HL-60 (cell line): ENCODE results near the gene CHMP4A.

Experiments
- DNase-seq, 2 experiments: peaks; one replicate each; pipeline ENCODE4 v3.0.0-alpha.2; 2010 to 2020; ENCODE audit warnings: low read depth in 1 of 2, low spot score in 1 of 2
- H3K27ac ChIP-seq: fragments of 250-450 bp; sonication (Bioruptor Pico); replicated peaks from 2 replicates; pipeline ENCODE4 v1.5.1; 2020; ENCODE audit warnings: mild to moderate bottlenecking, moderate library complexity
- H3K27me3 ChIP-seq: fragments of 250-450 bp; sonication (Bioruptor Pico); 2 replicates; pipeline ENCODE4 v1.5.1; 2021; ENCODE audit warnings: mild to moderate bottlenecking, moderate library complexity; ENCODE audit not compliant: insufficient read depth, poor library complexity, severe bottlenecking
- H3K4me3 ChIP-seq: replicated peaks from 2 replicates; pipeline ENCODE4 v1.5.1; 2011; ENCODE audit warnings: mild to moderate bottlenecking, control low read depth, low read length; ENCODE audit not compliant: insufficient read depth
- CTCF ChIP-seq: IDR thresholded peaks from one replicate; pipeline ENCODE4 v1.5.1; 2011; ENCODE audit warnings: low read length, control low read depth, inconsistent platforms; ENCODE audit not compliant: insufficient read depth
- GABPA ChIP-seq: IDR thresholded peaks from 2 replicates; pipeline ENCODE4 v1.6.1; 2012; ENCODE audit warnings: low read depth
- POLR2AphosphoS5 ChIP-seq: IDR thresholded peaks from 2 replicates; pipeline ENCODE4 v1.6.1; 2012; ENCODE audit warnings: low read depth
- SPI1 ChIP-seq: IDR thresholded peaks from 2 replicates; pipeline ENCODE4 v1.6.1; 2012; ENCODE audit warnings: low read depth, mild to moderate bottlenecking, borderline replicate concordance
- TF ChIP-seq, protein P1 (sequence below): IDR thresholded peaks from 2 replicates; pipeline ENCODE4 v1.6.1; 2012; ENCODE audit warnings: low read depth; ENCODE audit not compliant: insufficient replicate concordance

Gene CHMP4A

GRCh38 chr14:24198814-24199524 lies 14.3 kb downstream of the CHMP4A start:
- no peak for DNase-seq
- H3K27ac ChIP-seq: no peak overlapping the region
- H3K27me3 ChIP-seq: no peaks in the 10 kb centered on the region
- TF ChIP-seq, protein P1, sequence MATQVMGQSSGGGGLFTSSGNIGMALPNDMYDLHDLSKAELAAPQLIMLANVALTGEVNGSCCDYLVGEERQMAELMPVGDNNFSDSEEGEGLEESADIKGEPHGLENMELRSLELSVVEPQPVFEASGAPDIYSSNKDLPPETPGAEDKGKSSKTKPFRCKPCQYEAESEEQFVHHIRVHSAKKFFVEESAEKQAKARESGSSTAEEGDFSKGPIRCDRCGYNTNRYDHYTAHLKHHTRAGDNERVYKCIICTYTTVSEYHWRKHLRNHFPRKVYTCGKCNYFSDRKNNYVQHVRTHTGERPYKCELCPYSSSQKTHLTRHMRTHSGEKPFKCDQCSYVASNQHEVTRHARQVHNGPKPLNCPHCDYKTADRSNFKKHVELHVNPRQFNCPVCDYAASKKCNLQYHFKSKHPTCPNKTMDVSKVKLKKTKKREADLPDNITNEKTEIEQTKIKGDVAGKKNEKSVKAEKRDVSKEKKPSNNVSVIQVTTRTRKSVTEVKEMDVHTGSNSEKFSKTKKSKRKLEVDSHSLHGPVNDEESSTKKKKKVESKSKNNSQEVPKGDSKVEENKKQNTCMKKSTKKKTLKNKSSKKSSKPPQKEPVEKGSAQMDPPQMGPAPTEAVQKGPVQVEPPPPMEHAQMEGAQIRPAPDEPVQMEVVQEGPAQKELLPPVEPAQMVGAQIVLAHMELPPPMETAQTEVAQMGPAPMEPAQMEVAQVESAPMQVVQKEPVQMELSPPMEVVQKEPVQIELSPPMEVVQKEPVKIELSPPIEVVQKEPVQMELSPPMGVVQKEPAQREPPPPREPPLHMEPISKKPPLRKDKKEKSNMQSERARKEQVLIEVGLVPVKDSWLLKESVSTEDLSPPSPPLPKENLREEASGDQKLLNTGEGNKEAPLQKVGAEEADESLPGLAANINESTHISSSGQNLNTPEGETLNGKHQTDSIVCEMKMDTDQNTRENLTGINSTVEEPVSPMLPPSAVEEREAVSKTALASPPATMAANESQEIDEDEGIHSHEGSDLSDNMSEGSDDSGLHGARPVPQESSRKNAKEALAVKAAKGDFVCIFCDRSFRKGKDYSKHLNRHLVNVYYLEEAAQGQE: no peak
- TF ChIP-seq CTCF: no peak
- TF ChIP-seq POLR2AphosphoS5: no peak
- no peak for TF ChIP-seq GABPA
- TF ChIP-seq SPI1: no peak
- no peak overlapping the region for H3K4me3 ChIP-seq

- DNase-seq: no peak
- Histone ChIP-seq H3K27ac (peak overlapping the region; percentile 99), H3K4me3 (peak overlapping the region; percentile 79), H3K27me3 (no peaks in the 10 kb centered on the region)
- TF ChIP-seq POLR2AphosphoS5 (no peak), GABPA (no peak), SPI1 (no peak), CTCF (no peak)
- TF ChIP-seq, protein P1: no peak
Measured at GRCh38 chr14:24197056-24197450, 16.2 kb downstream of the CHMP4A start.

DNA sequence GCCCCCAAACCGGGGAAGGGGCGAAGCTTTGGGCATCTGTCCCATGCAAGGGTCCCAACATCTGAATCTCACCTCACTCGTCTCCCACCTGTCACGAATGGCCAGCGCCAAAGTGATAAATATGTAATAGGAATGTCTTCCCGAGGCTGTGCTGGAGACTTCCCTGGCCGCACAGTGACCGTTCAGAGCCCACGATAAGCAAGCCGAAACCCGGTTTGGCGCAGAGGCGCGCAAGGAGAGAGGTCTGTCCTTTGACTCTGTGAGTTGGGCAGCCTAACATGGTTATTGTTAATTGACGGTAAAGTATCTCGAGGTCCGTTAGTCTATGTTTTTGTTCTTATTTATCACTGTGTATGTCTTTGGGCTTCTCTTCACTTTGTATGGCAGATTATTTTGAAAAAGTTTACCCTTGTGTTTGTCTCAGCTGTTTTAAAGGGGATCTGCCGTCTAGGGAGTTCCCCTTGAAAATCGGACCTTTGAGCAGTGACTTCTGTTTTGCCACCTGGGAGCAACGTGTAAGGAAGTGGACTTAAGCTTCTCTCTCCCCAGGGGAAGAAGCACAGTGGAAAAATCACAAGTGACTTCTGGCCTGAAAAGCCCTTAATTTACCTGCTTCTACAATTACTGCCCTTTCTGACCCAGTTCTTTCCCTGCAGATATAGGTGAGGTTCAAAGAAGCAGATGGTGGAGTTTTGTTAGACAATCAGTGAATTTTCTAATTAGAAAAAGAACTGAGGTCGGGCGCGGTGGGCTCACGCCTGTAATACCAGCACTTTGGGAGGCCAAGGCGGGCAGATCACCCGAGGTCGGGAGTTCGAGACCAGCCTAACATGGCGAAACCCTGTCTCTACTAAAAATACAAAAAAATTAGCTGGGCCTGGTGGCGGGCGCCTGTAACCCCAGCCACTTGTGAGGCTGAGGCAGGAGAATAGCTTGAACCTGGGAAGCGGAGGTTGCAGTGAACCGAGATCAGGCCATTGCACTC lies 16.9 kb downstream of the CHMP4A start:
- Histone ChIP-seq H3K4me3 (peak overlapping the region; percentile 79), H3K27me3 (no peaks in the 10 kb centered on the region), H3K27ac (peak overlapping the region; percentile 99)
- TF ChIP-seq CTCF (no peak), SPI1 (peak; percentile 88)
- peak; percentile 34 to 61 for DNase-seq
